Gastrocnemius medialis (tissue), 4 donors: ENCODE measurements around the gene LYG1. TPM values are rescaled to one million over a fixed set of nuclear protein-coding genes. Genes with fewer than 3 reads are reported as not detected.

Experiments used
- ATAC-seq, 2 donors: fragments of 150-250 bp; one replicate each; pipeline ENCODE4 v1.9.1; 2016
- DNase-seq, 2 donors: peaks; one replicate each; pipeline ENCODE4 v3.0.0-alpha.2; 2019
- H3K27ac ChIP-seq, 4 donors: fragments of 200-600 bp; sonication (generic); 1 replicate in 1 of 4; 2 replicates in 3 of 4; pipeline ENCODE4 v1.5.1; 2016 to 2018; ENCODE audit warnings: mild to moderate bottlenecking in 2 of 4, moderate library complexity in 1 of 4
- H3K27me3 ChIP-seq, 3 donors: fragments of 200-600 bp; sonication (generic) in 2 of 3; 1 replicate in 1 of 3; 2 replicates in 2 of 3; pipeline versions ENCODE4 v1.5.1 to v1.6.0; 2016 to 2019; ENCODE audit warnings: mild to moderate bottlenecking in 1 of 3, moderate library complexity in 1 of 3
- H3K36me3 ChIP-seq, 2 donors: fragments of 200-600 bp; sonication (generic) in 1 of 2; one replicate each; pipeline ENCODE4 v1.5.1; 2017 to 2018
- H3K4me1 ChIP-seq, 2 donors: fragments of 200-600 bp; sonication (generic) in 1 of 2; one replicate each; pipeline ENCODE4 v1.5.1; 2016 to 2017; ENCODE audit warnings: mild to moderate bottlenecking in 2 of 2
- H3K4me3 ChIP-seq, 4 donors: fragments of 200-600 bp; sonication (generic) in 3 of 4; 1 replicate in 1 of 4; 2 replicates in 3 of 4; pipeline ENCODE4 v1.5.1; 2016 to 2019; ENCODE audit warnings: mild to moderate bottlenecking in 2 of 4
- H3K9me3 ChIP-seq, 3 donors: fragments of 200-600 bp; sonication (generic) in 2 of 3; 1 replicate in 1 of 3; 2 replicates in 2 of 3; pipeline ENCODE4 v1.5.1; 2016 to 2019
- CTCF ChIP-seq, 5 experiments: fragments of 450-650 bp in 3 of 5; fragments of 200-600 bp in 2 of 5; sonication (generic) in 2 of 5; IDR thresholded peaks in 4 of 5; conservative IDR thresholded peaks in 1 of 5; 1 replicate in 4 of 5; 2 replicates in 1 of 5; pipeline ENCODE4 v1.5.1; 2016 to 2019; ENCODE audit warnings: antibody characterized with exemption in 5 of 5, mild to moderate bottlenecking in 3 of 5, moderate library complexity in 3 of 5
- POLR2A ChIP-seq, 2 donors: fragments of 450-650 bp; IDR thresholded peaks; one replicate each; pipeline ENCODE4 v1.6.1; 2017; ENCODE audit warnings: antibody characterized with exemption in 2 of 2, mild to moderate bottlenecking in 2 of 2, moderate library complexity in 2 of 2
- in situ Hi-C, 4 donors: fragments of 200-750 bp; cut with MboI; loops; one replicate each; pipeline versions ENCODE4 v1.15.0 to v1.8.0; 2017; ENCODE audit warnings: low sequenced_read_pairs in 4 of 4
- intact Hi-C: fragments of 100-400 bp; cut with DNase I; formaldehyde crosslinking; loops from one replicate; pipeline ENCODE4 v1.15.1; 2023; ENCODE audit warnings: low total_unique reads
- total RNA-seq, 4 donors: library from RNA; depleted of rRNA; stranded (reverse); fragments of >200 nt; gene quantifications; one replicate each; pipeline versions ENCODE4 v1.1.0 to v1.2.3, GENCODE V29; 2016

The LYG1 gene
- total RNA-seq, 4 donors from 2014 or later: 0.67 TPM; not detected in 3

DNA sequence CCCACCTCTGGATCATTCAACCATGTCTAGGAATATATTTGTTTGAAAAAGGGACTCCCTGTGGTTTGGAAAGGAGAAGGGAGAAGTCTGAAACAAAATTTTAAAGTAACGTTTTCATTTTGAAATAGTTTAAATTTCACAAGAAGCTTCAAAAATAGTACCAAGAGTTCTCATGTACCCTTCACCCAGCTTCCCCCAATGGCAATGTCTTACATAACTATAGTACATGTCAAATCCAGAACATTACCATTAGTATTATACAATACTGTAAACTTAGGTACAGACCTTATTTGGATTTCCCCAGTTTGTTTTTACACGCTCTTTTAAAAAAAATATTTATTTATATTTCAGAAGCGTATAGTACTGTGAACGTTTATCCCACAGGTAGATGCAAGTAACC, 41.5 kb downstream of the LYG1 start:
- H3K4me1 ChIP-seq: no peaks in the 10 kb centered on the region
- intact Hi-C loops (no loop called here), in situ Hi-C loops (no loop called here)
- no peak overlapping the region for H3K27ac ChIP-seq
- H3K4me3 ChIP-seq: no peak overlapping the region
- ATAC-seq: no peak
- no peak for TF ChIP-seq POLR2A (IDR thresholded peaks at IDR 0.05)
- TF ChIP-seq CTCF (IDR thresholded peaks at IDR 0.05 in 4 of 5, conservative IDR thresholded peaks at IDR 0.05 in 1 of 5): no peak
- no peak for DNase-seq
- no peaks in the 10 kb centered on the region for H3K9me3 ChIP-seq
- H3K27me3 ChIP-seq: no peaks in the 10 kb centered on the region
- no peaks in the 10 kb centered on the region for H3K36me3 ChIP-seq

DNA sequence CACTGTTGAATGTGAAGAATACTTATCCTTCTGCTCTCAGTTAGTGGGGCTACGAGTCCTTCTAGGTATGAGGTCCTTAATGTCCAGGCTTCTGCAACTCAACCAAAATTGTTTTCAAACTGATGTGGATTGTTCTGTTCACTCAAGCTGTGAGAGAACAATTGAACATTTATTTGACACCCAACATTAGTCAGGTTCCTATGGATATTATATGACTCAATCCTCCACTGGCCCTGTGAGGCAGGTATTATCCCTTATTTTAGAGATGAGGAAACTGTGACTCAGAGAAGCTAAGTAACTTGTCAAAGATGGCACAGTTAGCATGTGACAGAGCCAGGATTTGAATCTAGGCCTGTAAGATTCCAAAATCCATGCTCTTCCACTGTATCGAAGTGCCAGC, 44.3 kb downstream of the LYG1 start:
- Histone ChIP-seq H3K4me3 (no peak overlapping the region), H3K27ac (no peak overlapping the region), H3K4me1 (no peaks in the 10 kb centered on the region), H3K36me3 (no peaks in the 10 kb centered on the region), H3K9me3 (no peaks in the 10 kb centered on the region), H3K27me3 (no peaks in the 10 kb centered on the region)
- intact Hi-C loops: no loop called here
- ATAC-seq (no peak), DNase-seq (no peak)
- TF ChIP-seq CTCF (IDR thresholded peaks at IDR 0.05 in 4 of 5, conservative IDR thresholded peaks at IDR 0.05 in 1 of 5): no peak
- TF ChIP-seq POLR2A (IDR thresholded peaks at IDR 0.05): no peak
- in situ Hi-C loops: no loop called here

- no peaks in the 10 kb centered on the region for H3K36me3 ChIP-seq
- H3K9me3 ChIP-seq: no peaks in the 10 kb centered on the region
- no peak within 1 kb of the TSS for H3K4me3 ChIP-seq
- ATAC-seq: no peak
- no peak for TF ChIP-seq POLR2A (IDR thresholded peaks at IDR 0.05)
- intact Hi-C loops (no loop called here), in situ Hi-C loops (no loop called here)
- no peak within 1 kb of the TSS for H3K27ac ChIP-seq
- DNase-seq: no peak
- H3K4me1 ChIP-seq: no peaks in the 10 kb centered on the region
- no peaks in the 10 kb centered on the region for H3K27me3 ChIP-seq
These were observed 45.3 kb downstream of the LYG1 start, which contains the start of gene LYG2 for GRCh38 chr2:99255491-99256318. Gene LYG2, minus strand, starts transcription at chr2:99255666. Its CDS starts 1,406 bp downstream, at chr2:99254260.

- Histone ChIP-seq H3K27me3 (no peaks in the 10 kb centered on the region), H3K36me3 (no peaks in the 10 kb centered on the region), H3K4me3 (no peak overlapping the region), H3K9me3 (no peaks in the 10 kb centered on the region), H3K4me1 (no peaks in the 10 kb centered on the region), H3K27ac (no peak overlapping the region)
- in situ Hi-C loops: no loop called here
- intact Hi-C loops: no loop called here
- no peak for TF ChIP-seq CTCF (IDR thresholded peaks at IDR 0.05 in 4 of 5, conservative IDR thresholded peaks at IDR 0.05 in 1 of 5)
- TF ChIP-seq POLR2A (IDR thresholded peaks at IDR 0.05): no peak
- no peak for DNase-seq
- no peak for ATAC-seq
These were observed 51.0 kb downstream of the LYG1 start for GRCh38 chr2:99249951-99250350.

DNA sequence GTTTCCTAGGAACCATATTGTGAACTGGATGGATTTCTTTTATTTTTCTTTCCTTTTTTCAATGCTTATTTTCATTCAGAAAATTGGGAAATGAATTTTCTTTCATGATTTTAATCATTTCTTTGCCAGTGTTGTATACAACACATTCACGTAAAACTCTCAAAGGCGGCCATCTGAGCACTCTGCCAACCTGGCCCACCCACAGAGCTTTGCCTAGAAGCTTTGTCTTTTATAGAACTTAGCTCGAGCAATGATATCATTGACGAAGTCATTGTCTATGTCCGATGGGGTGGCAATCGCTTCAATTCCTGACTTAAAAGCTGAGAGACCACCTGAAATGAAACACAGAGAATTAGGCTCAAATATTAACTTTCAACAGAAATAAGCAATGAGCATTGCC, 58.8 kb downstream of the LYG1 start:
- no peak for ATAC-seq

More for the DNA sequence above, 58.8 kb downstream of the LYG1 start:
- DNase-seq: no peak
- H3K4me3 ChIP-seq: no peak overlapping the region
- no peak overlapping the region for H3K27ac ChIP-seq
- TF ChIP-seq CTCF (IDR thresholded peaks at IDR 0.05 in 4 of 5, conservative IDR thresholded peaks at IDR 0.05 in 1 of 5) (no peak), POLR2A (IDR thresholded peaks at IDR 0.05) (no peak)
- H3K27me3 ChIP-seq: no peaks in the 10 kb centered on the region
- in situ Hi-C loops: no loop called here
- H3K9me3 ChIP-seq: no peaks in the 10 kb centered on the region
- intact Hi-C loops: no loop called here
- H3K36me3 ChIP-seq: no peaks in the 10 kb centered on the region
- H3K4me1 ChIP-seq: no peaks in the 10 kb centered on the region
